ENCODE measurements around the gene GINS2. TPM values are rescaled to one million over a fixed set of nuclear protein-coding genes. Genes with fewer than 3 reads are reported as not detected.

Gene GINS2
- total RNA-seq, 1 experiment from 2014 or later = 53.3 TPM

- Histone ChIP-seq H3K27ac (ENCODE audit: low read depth, low read length) (no peak overlapping the region), H3K9me3 (ENCODE audit: control insufficient read depth in 1 of 2, insufficient read depth in 1 of 2, low read depth in 1 of 2, low read length in 2 of 2) (peaks cover 14 to 18% of the 10 kb centered on the region in 2 experiments; a peak in 3 of 4 replicates), H3K4me1 (ENCODE audit: control insufficient read depth in 1 of 2, insufficient read depth in 2 of 2, low read length in 2 of 2) (peaks cover 5 to 16% of the 10 kb centered on the region in 2 experiments; a peak in 3 of 4 replicates), H4K20me1 (ENCODE audit: insufficient read depth) (no peaks in the 10 kb centered on the region), H3K4me2 (ENCODE audit: low read length) (no peak overlapping the region), H3K27me3 (ENCODE audit: insufficient read depth, low read length) (no peaks in the 10 kb centered on the region), H3K4me3 (replicated peaks in 1 of 2; ENCODE audit: low read depth in 1 of 2, low read length in 2 of 2) (no peak overlapping the region), H2AFZ (ENCODE audit: low read depth, low read length, poor library complexity, severe bottlenecking) (no peak overlapping the region), H3K79me2 (ENCODE audit: insufficient read depth, low read length) (peaks cover 62% of the 10 kb centered on the region), H3K9ac (ENCODE audit: low read length) (no peak overlapping the region), H3K9me2 (ENCODE audit: insufficient read depth) (no peaks in the 10 kb centered on the region), H3K36me3 (ENCODE audit: control insufficient read depth in 1 of 2, insufficient read depth in 2 of 2, low read length in 2 of 2) (peaks cover 0 to 3% of the 10 kb centered on the region in 2 experiments; a peak in 2 of 4 replicates)
- peak in 2 of 3 experiments; percentile 36 to 37; a peak in 5 of 6 replicates for TF ChIP-seq CTCF (IDR thresholded peaks at IDR 0.05 in 2 of 3, conservative IDR thresholded peaks at IDR 0.05 in 1 of 3; ENCODE audit: borderline replicate concordance in 1 of 3, insufficient read depth in 1 of 3, low read depth in 2 of 3, low read length in 2 of 3)
- no peak for TF ChIP-seq POLR2AphosphoS5 (IDR thresholded peaks at IDR 0.05; ENCODE audit: low read depth, low read length)
- no peak for TF ChIP-seq POLR2A (IDR thresholded peaks at IDR 0.05; ENCODE audit: borderline replicate concordance, extremely low read depth, insufficient read depth, insufficient read length)
- no peak for TF ChIP-seq EGR1 (IDR thresholded peaks at IDR 0.05; ENCODE audit: low read depth)
- no peak for DNase-seq (ENCODE audit: low read depth, low spot score)
- ChIA-PET CTCF (interaction anchor here (0.9 kb wide), 1 partner anchor 16 kb away, joined by 3 read pairs; no protein-coding TSS in a partner anchor), POLR2A (no interaction called here), RAD21 (ENCODE audit: low non-redundant PET in 1 of 2, low total read pairs in 2 of 2, uncharacterized antibody in 2 of 2, unreplicated experiment in 2 of 2) (no interaction called here)
- intact Hi-C loops (cut with micrococcal nuclease) = no loop called here
- BruUV-seq (replicated peaks) = no TSS peak
- 0 out of 2 replicates have a peak, but pooled peaks have one; percentile 27 for ATAC-seq
These were observed 56.9 kb downstream of the GINS2 start for GRCh38 chr16:85631802-85632393.

- CTCF ChIA-PET = no interaction called here
- H4K20me1 ChIP-seq (ENCODE audit: insufficient read depth) = no peaks in the 10 kb centered on the region
- ATAC-seq (no peak), DNase-seq (ENCODE audit: low read depth, low spot score) (no peak)
- POLR2A ChIA-PET = no interaction called here
- peaks cover 14 to 18% of the 10 kb centered on the region in 2 experiments; a peak in 3 of 4 replicates for H3K9me3 ChIP-seq (ENCODE audit: control insufficient read depth in 1 of 2, insufficient read depth in 1 of 2, low read depth in 1 of 2, low read length in 2 of 2)
- H3K9me2 ChIP-seq (ENCODE audit: insufficient read depth) = no peaks in the 10 kb centered on the region
- no peak overlapping the region for H3K4me3 ChIP-seq (replicated peaks in 1 of 2; ENCODE audit: low read depth in 1 of 2, low read length in 2 of 2)
- H3K27me3 ChIP-seq (ENCODE audit: insufficient read depth, low read length) = no peaks in the 10 kb centered on the region
- no TSS peak for BruUV-seq (replicated peaks)
- H3K27ac ChIP-seq (ENCODE audit: low read depth, low read length) = no peak overlapping the region
- peaks cover 5 to 15% of the 10 kb centered on the region in 2 experiments; a peak in 3 of 4 replicates for H3K4me1 ChIP-seq (ENCODE audit: control insufficient read depth in 1 of 2, insufficient read depth in 2 of 2, low read length in 2 of 2)
- H3K36me3 ChIP-seq (ENCODE audit: control insufficient read depth in 1 of 2, insufficient read depth in 2 of 2, low read length in 2 of 2) = peaks cover 0 to 3% of the 10 kb centered on the region in 2 experiments; a peak in 2 of 4 replicates
- TF ChIP-seq YY1 (IDR thresholded peaks at IDR 0.05; ENCODE audit: extremely low read depth, insufficient replicate concordance, low read depth, low read length) = no peak
- TF ChIP-seq FOSL1 (IDR thresholded peaks at IDR 0.05; ENCODE audit: low read depth) = no peak
- no peak for TF ChIP-seq ZNF274 (IDR thresholded peaks at IDR 0.05; ENCODE audit: low read depth, low read length)
- no peak for TF ChIP-seq SP1 (IDR thresholded peaks at IDR 0.05; ENCODE audit: low read depth)
- TF ChIP-seq SIN3A (IDR thresholded peaks at IDR 0.05; ENCODE audit: low read depth) = no peak
- no peak for TF ChIP-seq ATF3 (IDR thresholded peaks at IDR 0.05)
- TF ChIP-seq TCF7L2 (IDR thresholded peaks at IDR 0.05; ENCODE audit: borderline replicate concordance, extremely low read depth, insufficient read depth, insufficient read length) = no peak
- no peak overlapping the region for H3K4me2 ChIP-seq (ENCODE audit: low read length)
- peaks cover 63% of the 10 kb centered on the region for H3K79me2 ChIP-seq (ENCODE audit: insufficient read depth, low read length)
- H3K9ac ChIP-seq (ENCODE audit: low read length) = no peak overlapping the region
- no peak overlapping the region for H2AFZ ChIP-seq (ENCODE audit: low read depth, low read length, poor library complexity, severe bottlenecking)
- RAD21 ChIA-PET (ENCODE audit: low non-redundant PET in 1 of 2, low total read pairs in 2 of 2, uncharacterized antibody in 2 of 2, unreplicated experiment in 2 of 2) = no interaction called here
- intact Hi-C loops (cut with micrococcal nuclease) = no loop called here
These were observed 57.5 kb downstream of the GINS2 start for GRCh38 chr16:85631230-85631629.
